Aorta (tissue), 5 donors: ENCODE measurements around the gene HOXB3. TPM values are rescaled to one million over a fixed set of nuclear protein-coding genes. Genes with fewer than 3 reads are reported as not detected.

ENCODE experiments used
- ATAC-seq: fragments of 200-7000 bp; cut with Tn5 transposase; one replicate; pipeline ENCODE4 v1.9.1; 2022; ENCODE audit warnings: moderate library complexity; ENCODE audit not compliant: low FRiP score
- DNase-seq, 2 donors: peaks; one replicate each; pipeline ENCODE4 v3.0.0-alpha.2; 2020
- H3K27ac ChIP-seq, 2 donors: one replicate each; pipeline ENCODE4 v1.5.1; 2013; ENCODE audit warnings: low read length in 2 of 2, mild to moderate bottlenecking in 2 of 2, moderate library complexity in 2 of 2, control low read depth in 1 of 2, inconsistent platforms in 1 of 2, low read depth in 1 of 2
- H3K27me3 ChIP-seq, 2 donors: one replicate each; pipeline ENCODE4 v1.6.1; 2013; ENCODE audit warnings: control low read depth in 1 of 2, low read length in 1 of 2, mild to moderate bottlenecking in 1 of 2, moderate library complexity in 1 of 2; ENCODE audit not compliant: insufficient read depth in 2 of 2, control insufficient read depth in 1 of 2
- H3K36me3 ChIP-seq, 2 donors: one replicate each; pipeline ENCODE4 v1.6.1; 2013; ENCODE audit warnings: control low read depth in 1 of 2, low read length in 1 of 2, mild to moderate bottlenecking in 1 of 2; ENCODE audit not compliant: insufficient read depth in 2 of 2, control insufficient read depth in 1 of 2
- H3K4me1 ChIP-seq, 2 donors: one replicate each; pipeline ENCODE4 v1.6.1; 2013; ENCODE audit warnings: low read length in 2 of 2, control low read depth in 1 of 2, mild to moderate bottlenecking in 1 of 2, moderate library complexity in 1 of 2; ENCODE audit not compliant: insufficient read depth in 2 of 2, control insufficient read depth in 1 of 2
- H3K4me3 ChIP-seq, 2 donors: one replicate each; pipeline ENCODE4 v1.5.1; 2013; ENCODE audit warnings: low read length in 2 of 2, control low read depth in 1 of 2, mild to moderate bottlenecking in 1 of 2
- H3K9me3 ChIP-seq: one replicate; pipeline ENCODE4 v1.6.1; 2013; ENCODE audit warnings: mild to moderate bottlenecking, low read length; ENCODE audit not compliant: control insufficient read depth
- WGBS, 2 donors: extraction: QIAGEN DNeasy Blood & Tissue Kit; methylation state at CpG; one replicate each; pipeline ENCODE4 v1.1.7; 2013; 5-methylcytosine and 5-hydroxymethylcytosine counted together
- intact Hi-C, 2 donors: fragments of 100-400 bp; cut with DNase I; formaldehyde crosslinking; loops; one replicate each; pipeline versions ENCODE4 v1.14.2 to v1.15.0; 2022
- long read RNA-seq, 2 donors: library from polyadenylated mRNA; unstranded; transcript quantifications; one replicate each; pipeline ENCODE4 v2.0.0, GENCODE V29; 2020 to 2021
- polyA plus RNA-seq, 2 donors: library from polyadenylated mRNA; stranded (reverse); fragments of 200-250 nt; gene quantifications; one replicate each; pipeline ENCODE4 v1.2.3, GENCODE V29; 2013
- total RNA-seq, 2 donors: library from RNA; stranded (reverse); fragmentation: NEBNext Ultra II Directional; extraction: Animal tissue kit (Norgen Biotek cat#: 25700); gene quantifications; one replicate each; pipeline ENCODE4 v1.2.1, GENCODE V29; 2021
- donor health status: healthy with polysubstance abuse.
- donor health status: Bipolar disorder and iron deficiency.
- donor health status: DM: no; HTN: no; CAD: no.
- donor health status: DM: no; HTN: no; CAD: no.
- donor health status: DM: yes; HTN: yes; CAD: no.

HOXB3 gene
- 10 to 100 TPM; 20.0 to 62.9 TPM for total RNA-seq
- 10 to 100 TPM in 1 of 2 donors, 1 to 10 TPM in 1; 2.4 to 30.5 TPM for polyA plus RNA-seq
- long read RNA-seq, donor 1, partial matches to known transcripts, result 1 of 14 reads
- long read RNA-seq, donor 1, other reads (novel, unspliced or antisense), result 13 of 14 reads
- long read RNA-seq, donor 2, partial matches to known transcripts, result 0 of 32 reads
- long read RNA-seq, donor 2, other reads (novel, unspliced or antisense), result 31 of 32 reads

DNA sequence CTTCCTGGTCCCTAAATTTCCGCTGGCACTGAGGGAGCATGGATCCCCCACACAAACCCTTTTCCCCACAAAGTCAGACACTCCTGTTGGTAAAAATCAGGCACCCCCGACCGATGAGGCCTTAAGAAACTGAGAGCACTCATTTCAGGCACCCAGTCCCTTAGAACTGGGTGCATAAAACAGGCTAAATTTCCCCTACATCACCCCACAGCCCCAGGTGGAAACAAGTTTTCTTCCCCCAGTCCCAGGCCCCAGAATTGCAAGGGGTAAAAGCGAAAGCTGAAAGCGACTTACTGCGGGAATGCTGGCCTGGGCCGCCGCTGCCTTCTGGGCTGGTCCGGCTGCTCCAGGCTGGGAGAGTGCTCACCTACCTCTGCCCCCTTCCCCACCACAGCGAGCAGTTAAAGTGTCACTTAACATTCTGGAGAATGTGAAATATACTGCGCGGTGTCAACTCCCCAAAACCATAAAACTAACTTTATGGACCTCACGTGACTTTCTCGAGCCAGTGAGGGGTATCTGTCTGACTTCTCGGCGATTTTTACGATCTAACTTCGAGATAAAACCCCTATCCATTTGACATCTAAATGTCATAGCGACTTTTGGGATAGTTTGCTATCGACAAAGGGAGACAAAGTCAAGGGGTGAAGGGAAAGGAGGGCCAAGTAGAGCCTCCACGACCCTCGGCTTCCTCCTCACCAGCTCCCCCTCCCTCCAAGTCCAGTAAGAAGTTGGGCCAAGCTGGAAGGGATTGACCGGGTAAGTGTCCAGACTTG is at the start of gene HOXB3:
Gene HOXB3, minus strand, starts transcription at position 411 of the 776 bp plus-strand sequence. CDS start 37,767 bp downstream, outside the sequence.
- no peak within 1 kb of the TSS for H3K27ac ChIP-seq
- H3K9me3 ChIP-seq, result no peaks in the 10 kb centered on the region
- no peaks in the 10 kb centered on the region for H3K36me3 ChIP-seq
- WGBS, 2 donors, result 87 to 91% methylated on average over 23 of the region's 23 CpGs
- DNase-seq, result no peak
- no peak for ATAC-seq
- no peaks in the 10 kb centered on the region for H3K27me3 ChIP-seq
- H3K4me3 ChIP-seq, result no peak within 1 kb of the TSS
- H3K4me1 ChIP-seq, result no peaks in the 10 kb centered on the region
- intact Hi-C loops, result loop anchor here (5.0 to 10.0 kb wide), 2 partner anchors 238 to 565 kb away; no protein-coding TSS in a partner anchor

DNA sequence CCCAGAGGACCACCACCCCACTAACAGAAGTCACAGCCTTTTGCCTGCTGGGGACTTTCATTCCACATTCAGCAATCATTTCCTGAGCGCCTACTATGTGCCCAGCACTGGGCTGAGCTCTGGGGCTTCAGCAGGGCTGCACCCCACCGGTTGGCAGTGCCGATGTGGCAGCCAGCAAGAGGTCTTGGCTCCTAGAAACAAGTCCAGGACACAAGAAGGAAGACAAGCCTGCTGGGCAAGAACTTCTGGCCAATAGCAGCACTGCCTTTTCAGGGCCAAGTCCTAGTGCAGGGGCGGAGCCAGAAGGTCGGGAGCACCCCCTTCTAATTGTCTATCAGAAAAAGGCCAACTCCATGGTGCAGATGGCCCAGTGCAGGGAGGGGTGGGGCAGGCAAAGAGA is 49.1 kb upstream of the HOXB3 start:
- intact Hi-C loops, result no loop called here
- Histone ChIP-seq H3K36me3 (no peaks in the 10 kb centered on the region), H3K27me3 (peaks cover 0 to 2% of the 10 kb centered on the region in 2 donors), H3K4me3 (no peak overlapping the region), H3K4me1 (no peaks in the 10 kb centered on the region), H3K27ac (no peak overlapping the region), H3K9me3 (no peaks in the 10 kb centered on the region)
- no peak for DNase-seq
- no peak for ATAC-seq
- WGBS, 2 donors, result 53 to 54% methylated on average over 5 of the region's 5 CpGs

DNA sequence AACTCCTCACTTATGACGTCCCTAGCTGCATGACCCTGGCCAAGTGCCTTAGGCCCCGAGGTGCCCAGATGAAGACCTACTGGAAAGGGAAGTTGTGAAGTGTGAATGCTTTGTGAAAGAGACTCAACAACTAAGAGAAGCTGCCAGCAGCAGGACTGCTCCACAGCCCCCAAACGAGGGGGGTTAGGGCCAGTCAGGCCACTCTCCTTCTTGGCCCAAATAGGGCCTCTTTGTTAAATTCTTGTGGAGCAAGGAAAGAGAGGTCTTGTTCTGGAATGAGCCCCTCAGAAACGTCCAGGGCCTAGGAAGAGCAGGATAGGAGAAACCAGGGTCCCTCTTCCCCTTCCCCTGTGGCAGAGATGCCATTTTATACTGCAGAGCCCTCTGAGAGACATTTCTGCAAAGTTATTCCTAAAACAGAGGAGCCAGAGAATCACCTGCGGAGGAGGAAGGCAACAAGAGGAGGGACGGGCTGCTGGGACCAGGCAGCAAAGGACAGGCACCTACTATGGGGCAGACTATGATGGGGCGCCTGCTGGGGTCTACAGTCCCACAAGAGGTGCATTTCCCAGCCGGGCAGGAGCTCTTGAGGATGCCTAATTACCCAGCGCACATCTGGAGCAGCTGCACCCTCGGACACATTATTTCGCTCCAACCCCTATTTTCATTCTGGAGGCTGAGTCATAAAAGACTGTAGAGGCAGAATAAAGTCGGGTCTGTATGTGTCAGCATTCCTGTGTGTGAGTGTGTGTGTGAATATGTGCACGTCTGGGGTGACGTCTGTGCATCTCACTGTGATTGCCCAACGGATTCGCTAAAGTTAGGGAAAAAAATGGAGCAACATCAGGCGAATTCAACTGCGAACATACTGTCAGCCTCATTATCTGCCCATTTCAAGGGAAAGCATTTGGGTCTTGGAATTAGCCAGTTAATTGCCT is 47.6 kb upstream of the HOXB3 start:
- intact Hi-C loops, result no loop called here
- Histone ChIP-seq H3K9me3 (no peaks in the 10 kb centered on the region), H3K4me3 (no peak overlapping the region), H3K27ac (no peak overlapping the region), H3K36me3 (no peaks in the 10 kb centered on the region), H3K4me1 (no peaks in the 10 kb centered on the region), H3K27me3 (peaks cover 0 to 2% of the 10 kb centered on the region in 2 donors)
- ATAC-seq (no peak), DNase-seq (peak in 1 of 2 donors; percentile 31)
- 55 to 66% methylated on average over 18 of the region's 18 CpGs for WGBS, 2 donors

DNA sequence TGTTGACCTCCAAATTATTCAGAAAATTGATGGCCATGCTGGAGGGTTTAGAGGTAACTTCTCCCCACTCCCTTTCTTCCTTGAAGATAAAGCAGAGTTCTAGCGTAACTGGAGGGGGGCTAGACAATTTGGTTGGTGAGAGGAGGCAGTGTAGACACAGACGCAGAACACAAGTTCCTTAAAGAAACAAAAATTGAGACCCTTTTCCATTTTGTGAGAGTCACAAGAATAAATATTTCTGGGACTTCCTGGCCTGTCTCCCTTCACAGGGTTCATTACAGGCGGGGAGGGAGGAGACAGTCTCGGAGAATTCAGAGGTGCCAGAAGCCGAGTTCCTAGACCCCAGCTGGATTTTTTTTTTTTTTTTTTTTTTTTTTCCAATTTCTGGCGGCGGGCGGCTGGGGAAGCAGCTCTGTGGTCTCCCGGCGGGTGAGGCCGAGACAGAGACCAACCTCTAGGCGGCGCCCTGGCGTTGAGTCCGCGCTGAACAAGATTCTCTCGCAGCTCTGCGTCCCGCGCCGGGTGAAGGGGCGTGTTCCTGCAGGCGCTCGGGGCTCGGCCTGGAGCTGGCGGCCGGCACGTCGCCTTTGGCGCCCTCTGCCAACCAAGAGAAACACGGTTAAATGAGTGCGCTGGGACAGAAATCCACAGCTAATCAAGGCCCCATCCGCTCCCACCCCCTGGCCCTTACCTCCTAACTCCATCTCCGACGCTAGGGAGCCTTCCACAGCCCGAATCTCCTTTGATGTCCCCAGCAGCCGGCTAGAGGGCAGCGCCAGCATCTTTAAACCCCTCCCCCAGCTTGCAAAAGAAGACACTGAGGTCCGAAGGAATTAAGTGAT is 46.4 kb upstream of the HOXB3 start:
- no peaks in the 10 kb centered on the region for H3K4me1 ChIP-seq
- intact Hi-C loops, result no loop called here
- DNase-seq, result peak; percentile 84 to 94
- no peak overlapping the region for H3K27ac ChIP-seq
- ATAC-seq, result peak; percentile 80
- H3K4me3 ChIP-seq, result no peak overlapping the region
- 11 to 13% methylated on average over 39 of the region's 39 CpGs for WGBS, 2 donors
- H3K9me3 ChIP-seq, result no peaks in the 10 kb centered on the region
- no peaks in the 10 kb centered on the region for H3K36me3 ChIP-seq
- peaks cover 0 to 2% of the 10 kb centered on the region in 2 donors for H3K27me3 ChIP-seq

DNA sequence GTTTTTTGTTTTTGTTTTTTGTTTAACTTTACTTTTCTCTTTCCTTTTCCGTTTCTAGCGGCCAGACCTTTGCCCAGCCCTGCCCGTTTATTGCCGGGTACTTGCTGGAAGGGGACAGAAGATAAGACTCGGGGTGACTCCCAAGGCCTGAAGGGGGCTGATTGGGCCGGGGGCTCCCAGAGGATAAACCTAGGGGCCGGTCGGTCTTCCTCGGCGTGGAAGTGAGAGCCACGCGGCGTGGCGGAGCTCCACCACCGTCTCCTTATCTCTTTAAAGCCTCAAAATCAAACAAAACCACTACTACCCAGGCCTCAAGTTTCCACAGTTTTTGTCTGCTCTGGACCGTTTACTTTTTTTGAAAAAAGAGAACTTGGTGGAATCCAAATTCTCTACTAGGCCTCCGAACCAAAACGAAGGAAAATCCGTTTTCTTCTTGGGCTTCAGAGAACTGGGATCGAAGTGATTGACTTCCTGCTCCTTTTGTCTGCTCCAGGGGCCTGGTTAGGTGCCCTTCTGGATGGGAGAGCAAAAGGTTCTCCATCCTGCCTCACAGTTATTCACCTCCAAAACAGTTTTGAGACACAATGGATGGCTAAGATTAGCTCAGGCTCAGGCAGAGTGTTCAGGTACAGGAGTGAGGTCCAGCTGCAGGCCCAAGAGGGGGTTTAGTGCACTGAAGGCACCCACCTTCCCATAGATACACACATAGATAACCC is 44.6 kb upstream of the HOXB3 start:
- DNase-seq (peak in 1 of 2 donors; percentile 59), ATAC-seq (no peak)
- 56 to 73% methylated on average over 20 of the region's 20 CpGs for WGBS, 2 donors
- Histone ChIP-seq H3K4me1 (no peaks in the 10 kb centered on the region), H3K36me3 (no peaks in the 10 kb centered on the region), H3K27ac (no peak overlapping the region), H3K4me3 (no peak overlapping the region), H3K27me3 (peaks cover 0 to 2% of the 10 kb centered on the region in 2 donors), H3K9me3 (no peaks in the 10 kb centered on the region)
- intact Hi-C loops, result no loop called here

DNA sequence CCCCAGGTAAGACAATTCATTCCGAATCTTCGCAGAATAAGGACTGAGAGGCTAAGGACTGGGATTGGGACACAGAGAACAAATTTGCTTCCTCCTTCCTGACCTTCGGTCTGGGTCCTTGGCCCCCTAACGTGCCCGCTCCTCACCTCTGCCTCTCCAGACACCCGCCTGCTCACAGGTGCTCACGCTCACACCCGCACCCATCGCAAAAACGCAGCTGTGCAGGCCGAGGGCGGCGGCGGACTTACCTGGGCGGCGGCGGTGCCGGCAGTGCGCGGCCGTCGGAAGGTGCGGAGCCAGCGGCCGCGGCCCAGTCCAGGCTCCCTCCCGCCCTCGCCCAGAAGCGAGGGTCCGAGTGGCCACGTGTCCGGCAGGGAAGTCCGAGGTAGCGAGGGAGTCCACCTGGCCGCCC is 43.2 kb upstream of the HOXB3 start:
- H3K4me1 ChIP-seq, result no peaks in the 10 kb centered on the region
- no peaks in the 10 kb centered on the region for H3K9me3 ChIP-seq
- intact Hi-C loops, result no loop called here
- WGBS, 2 donors, result 44 to 54% methylated on average over 35 of the region's 35 CpGs
- no peak overlapping the region for H3K4me3 ChIP-seq
- DNase-seq, result peak; percentile 18 to 56
- no peak for ATAC-seq
- H3K36me3 ChIP-seq, result no peaks in the 10 kb centered on the region
- peaks cover 0 to 2% of the 10 kb centered on the region in 2 donors for H3K27me3 ChIP-seq
- H3K27ac ChIP-seq, result no peak overlapping the region

DNA sequence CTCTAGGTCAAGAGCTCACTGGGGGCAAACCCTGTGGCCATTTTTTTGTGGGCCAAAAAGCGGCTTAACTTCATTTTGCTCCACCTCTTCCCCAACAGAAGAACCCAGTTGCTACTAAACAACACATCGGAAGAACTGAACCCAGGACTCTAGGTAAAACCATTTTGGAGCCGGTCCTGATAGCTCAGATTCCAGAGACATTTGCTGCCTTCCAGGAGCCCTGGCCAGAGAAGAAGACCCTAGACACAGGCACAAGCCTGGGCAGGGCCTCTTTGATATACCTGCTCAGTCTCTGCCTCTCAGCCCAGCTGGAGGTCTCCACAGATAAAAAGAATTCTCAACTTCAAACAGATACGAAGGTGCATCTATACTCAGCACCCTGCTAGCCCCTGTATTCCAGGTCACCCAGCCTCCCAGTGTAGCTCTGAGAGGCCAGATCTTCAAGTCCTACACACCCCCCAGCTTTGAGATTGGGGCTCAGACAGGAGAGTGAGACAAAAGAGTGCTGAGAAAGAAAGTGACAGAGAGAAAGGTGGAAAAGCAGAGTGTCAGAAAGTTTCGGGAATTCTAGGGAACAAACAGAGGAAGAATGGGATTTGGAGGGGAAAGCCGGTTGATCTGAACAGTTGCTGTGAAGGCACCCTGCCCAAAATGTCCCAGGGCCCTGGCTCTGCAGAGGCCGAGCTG is 42.7 kb upstream of the HOXB3 start:
- 67 to 77% methylated on average over 7 of the region's 7 CpGs for WGBS, 2 donors
- no peaks in the 10 kb centered on the region for H3K9me3 ChIP-seq
- intact Hi-C loops, result no loop called here
- peaks cover 0 to 2% of the 10 kb centered on the region in 2 donors for H3K27me3 ChIP-seq
- DNase-seq (peak in 1 of 2 donors; percentile 8), ATAC-seq (no peak)
- no peak overlapping the region for H3K27ac ChIP-seq
- H3K4me3 ChIP-seq, result no peak overlapping the region
- no peaks in the 10 kb centered on the region for H3K4me1 ChIP-seq
- no peaks in the 10 kb centered on the region for H3K36me3 ChIP-seq
